Esophagus squamous epithelium (tissue), 4 donors: ENCODE measurements around the gene WFDC12.

Experiments used
- CTCF ChIP-seq, 6 experiments: fragments of 450-650 bp in 4 of 6; fragments of 200-600 bp in 2 of 6; sonication (generic) in 2 of 6; IDR thresholded peaks; one replicate each; pipeline ENCODE4 v1.5.1; 2016 to 2019; ENCODE audit warnings: antibody characterized with exemption in 6 of 6, mild to moderate bottlenecking in 4 of 6, moderate library complexity in 4 of 6
- POLR2A ChIP-seq, 4 donors: fragments of 450-650 bp; IDR thresholded peaks; one replicate each; pipeline ENCODE4 v1.6.1; 2017; ENCODE audit warnings: antibody characterized with exemption in 4 of 4, mild to moderate bottlenecking in 4 of 4, moderate library complexity in 3 of 4

- TF ChIP-seq CTCF (IDR thresholded peaks at IDR 0.05) (no peak), POLR2A (IDR thresholded peaks at IDR 0.05) (no peak)
Measured at GRCh38 chr20:45094201-45094600, 30.1 kb downstream of the WFDC12 start.
